ENCODE results near the gene COL28A1. TPM values are rescaled to one million over a fixed set of nuclear protein-coding genes. Genes with fewer than 3 reads are reported as not detected.
A peak's percentile ranks its signal among the peaks of the same experiment; 100 is the strongest.

COL28A1 gene
- polyA plus RNA-seq, 1 donor (not counting 4 experiments of a cell fraction or from before 2014, with no cell fraction given): 0.13 TPM

DNA sequence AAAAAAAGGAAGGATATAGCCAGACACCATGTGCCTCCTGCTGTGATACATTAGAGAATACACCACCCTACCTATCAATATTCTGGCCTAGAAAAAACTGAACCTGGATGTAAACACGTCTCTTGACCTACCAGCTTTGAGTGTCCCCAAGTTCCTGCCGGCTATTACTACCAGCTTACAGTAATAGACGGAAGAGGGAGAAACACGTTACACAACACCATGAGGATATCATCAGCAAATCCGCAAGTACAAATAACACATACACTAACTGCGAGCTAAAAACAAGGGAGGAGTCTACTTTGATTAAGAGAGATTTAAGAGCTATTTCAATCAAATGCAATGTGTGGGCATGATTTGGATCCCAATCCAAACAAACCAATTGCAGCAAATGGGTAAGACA lies 113.0 kb downstream of the COL28A1 start:
- dilution Hi-C loops (cut with MboI; ENCODE audit: extremely low pct_ligation_motif_present, low sequenced_read_pairs): no loop called here

DNA sequence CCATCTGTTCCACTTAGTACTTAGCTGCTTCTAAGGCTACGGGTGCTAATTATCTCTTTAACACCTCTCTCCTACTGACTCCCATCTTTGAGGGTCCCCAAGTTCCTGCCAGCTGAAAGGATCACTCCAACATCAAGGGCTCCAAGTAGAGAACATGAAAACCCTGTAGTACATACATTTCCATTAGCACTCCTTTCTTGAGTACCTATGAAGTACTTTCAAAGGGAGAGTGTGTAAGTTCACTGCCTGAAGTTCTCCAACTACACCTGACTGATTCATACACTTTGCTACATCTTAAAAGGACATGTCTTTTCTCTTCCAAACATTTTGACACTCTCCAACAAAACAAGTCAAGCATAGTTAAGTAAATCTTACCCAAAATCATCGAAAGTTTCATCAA lies 113.8 kb downstream of the COL28A1 start:
- no peak overlapping the region for H3K4me2 ChIP-seq (ENCODE audit: control insufficient read depth, extremely low read depth, insufficient read depth, low read depth, low read length)
- no peaks in the 10 kb centered on the region for H3K36me3 ChIP-seq (ENCODE audit: control insufficient read depth in 2 of 2, extremely low read depth in 1 of 2, insufficient read depth in 2 of 2, low read length in 2 of 2)
- peak; percentile 58 for FAIRE-seq

More for the DNA sequence above, 113.0 kb downstream of the COL28A1 start:
- H3K4me1 ChIP-seq (ENCODE audit: control insufficient read depth, extremely low read depth, insufficient read depth, low read length): no peaks in the 10 kb centered on the region
- TF ChIP-seq EZH2 (IDR thresholded peaks at IDR 0.05; ENCODE audit: low read length): no peak
- TF ChIP-seq, protein P1, sequence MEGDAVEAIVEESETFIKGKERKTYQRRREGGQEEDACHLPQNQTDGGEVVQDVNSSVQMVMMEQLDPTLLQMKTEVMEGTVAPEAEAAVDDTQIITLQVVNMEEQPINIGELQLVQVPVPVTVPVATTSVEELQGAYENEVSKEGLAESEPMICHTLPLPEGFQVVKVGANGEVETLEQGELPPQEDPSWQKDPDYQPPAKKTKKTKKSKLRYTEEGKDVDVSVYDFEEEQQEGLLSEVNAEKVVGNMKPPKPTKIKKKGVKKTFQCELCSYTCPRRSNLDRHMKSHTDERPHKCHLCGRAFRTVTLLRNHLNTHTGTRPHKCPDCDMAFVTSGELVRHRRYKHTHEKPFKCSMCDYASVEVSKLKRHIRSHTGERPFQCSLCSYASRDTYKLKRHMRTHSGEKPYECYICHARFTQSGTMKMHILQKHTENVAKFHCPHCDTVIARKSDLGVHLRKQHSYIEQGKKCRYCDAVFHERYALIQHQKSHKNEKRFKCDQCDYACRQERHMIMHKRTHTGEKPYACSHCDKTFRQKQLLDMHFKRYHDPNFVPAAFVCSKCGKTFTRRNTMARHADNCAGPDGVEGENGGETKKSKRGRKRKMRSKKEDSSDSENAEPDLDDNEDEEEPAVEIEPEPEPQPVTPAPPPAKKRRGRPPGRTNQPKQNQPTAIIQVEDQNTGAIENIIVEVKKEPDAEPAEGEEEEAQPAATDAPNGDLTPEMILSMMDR (optimal IDR thresholded peaks at IDR 0.05 in 1 of 3, IDR thresholded peaks at IDR 0.05 in 1 of 3, conservative IDR thresholded peaks at IDR 0.05 in 1 of 3; ENCODE audit: extremely low read depth in 1 of 3, insufficient read depth in 2 of 3, low read length in 3 of 3): no peak
- no peak overlapping the region for H3K9ac ChIP-seq (ENCODE audit: control insufficient read depth, extremely low read depth, insufficient read depth, low read length)
- no peak for FAIRE-seq
- no peak for DNase-seq (ENCODE audit: low read depth, low spot score)
- H3K27me3 ChIP-seq (ENCODE audit: control insufficient read depth, extremely low read depth, insufficient read depth, low read length): no peaks in the 10 kb centered on the region
- H2AFZ ChIP-seq (ENCODE audit: control insufficient read depth, low read length): no peak overlapping the region
- no peak overlapping the region for H3K4me2 ChIP-seq (ENCODE audit: control insufficient read depth, extremely low read depth, insufficient read depth, low read depth, low read length)
- no peaks in the 10 kb centered on the region for H4K20me1 ChIP-seq (ENCODE audit: control insufficient read depth, extremely low read depth, insufficient read depth, low read length)
- no peak overlapping the region for H3K4me3 ChIP-seq (ENCODE audit: control insufficient read depth in 2 of 3, extremely low read depth in 1 of 3, insufficient read depth in 2 of 3, low read depth in 1 of 3, low read length in 3 of 3)
- no peaks in the 10 kb centered on the region for H3K79me2 ChIP-seq (ENCODE audit: control insufficient read depth, insufficient read depth, low read length)
- no peaks in the 10 kb centered on the region for H3K36me3 ChIP-seq (ENCODE audit: control insufficient read depth in 2 of 2, extremely low read depth in 1 of 2, insufficient read depth in 2 of 2, low read length in 2 of 2)
- no peak overlapping the region for H3K27ac ChIP-seq (ENCODE audit: control insufficient read depth, insufficient read depth, low read length)
- no peaks in the 10 kb centered on the region for H3K9me1 ChIP-seq (ENCODE audit: control insufficient read depth, extremely low read depth, insufficient read depth, low read length)
- no peaks in the 10 kb centered on the region for H3K9me3 ChIP-seq (ENCODE audit: control insufficient read depth, low read depth, low read length)

More for the DNA sequence above, 113.8 kb downstream of the COL28A1 start:
- dilution Hi-C loops (cut with MboI; ENCODE audit: extremely low pct_ligation_motif_present, low sequenced_read_pairs): no loop called here
- Histone ChIP-seq H3K4me1 (ENCODE audit: control insufficient read depth, extremely low read depth, insufficient read depth, low read length) (no peaks in the 10 kb centered on the region), H3K9ac (ENCODE audit: control insufficient read depth, extremely low read depth, insufficient read depth, low read length) (no peak overlapping the region), H4K20me1 (ENCODE audit: control insufficient read depth, extremely low read depth, insufficient read depth, low read length) (no peaks in the 10 kb centered on the region), H3K9me3 (ENCODE audit: control insufficient read depth, low read depth, low read length) (no peaks in the 10 kb centered on the region), H3K79me2 (ENCODE audit: control insufficient read depth, insufficient read depth, low read length) (no peaks in the 10 kb centered on the region), H3K9me1 (ENCODE audit: control insufficient read depth, extremely low read depth, insufficient read depth, low read length) (no peaks in the 10 kb centered on the region), H2AFZ (ENCODE audit: control insufficient read depth, low read length) (no peak overlapping the region), H3K27me3 (ENCODE audit: control insufficient read depth, extremely low read depth, insufficient read depth, low read length) (no peaks in the 10 kb centered on the region), H3K27ac (ENCODE audit: control insufficient read depth, insufficient read depth, low read length) (no peak overlapping the region), H3K4me3 (ENCODE audit: control insufficient read depth in 2 of 3, extremely low read depth in 1 of 3, insufficient read depth in 2 of 3, low read depth in 1 of 3, low read length in 3 of 3) (no peak overlapping the region)
- DNase-seq (ENCODE audit: low read depth, low spot score): no peak
- TF ChIP-seq, protein P1 (optimal IDR thresholded peaks at IDR 0.05 in 1 of 3, IDR thresholded peaks at IDR 0.05 in 1 of 3, conservative IDR thresholded peaks at IDR 0.05 in 1 of 3; ENCODE audit: extremely low read depth in 1 of 3, insufficient read depth in 2 of 3, low read length in 3 of 3): no peak
- TF ChIP-seq EZH2 (IDR thresholded peaks at IDR 0.05; ENCODE audit: low read length): no peak
